Measurements from ENCODE around the gene DDR2.

DNA sequence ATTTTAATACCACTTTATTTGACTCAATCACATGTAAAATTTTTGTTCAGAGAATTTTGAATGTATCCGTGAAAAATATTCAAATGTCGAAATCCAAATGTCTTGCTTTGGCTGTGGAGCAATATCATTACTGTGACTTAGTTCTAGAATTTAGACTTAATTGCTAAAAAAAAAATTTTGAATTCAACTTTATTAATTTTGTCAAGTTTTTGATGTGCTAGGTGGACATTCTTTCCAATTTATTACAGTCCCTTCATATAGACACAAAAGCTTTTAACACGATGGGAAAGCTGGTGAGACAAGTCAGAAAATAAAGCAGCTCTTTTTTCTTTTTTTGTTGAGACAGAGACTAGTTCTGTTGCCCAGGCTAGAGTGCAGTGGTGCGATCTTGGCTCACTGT lies 62.6 kb downstream of the DDR2 start:
- TF ChIP-seq, protein P1, sequence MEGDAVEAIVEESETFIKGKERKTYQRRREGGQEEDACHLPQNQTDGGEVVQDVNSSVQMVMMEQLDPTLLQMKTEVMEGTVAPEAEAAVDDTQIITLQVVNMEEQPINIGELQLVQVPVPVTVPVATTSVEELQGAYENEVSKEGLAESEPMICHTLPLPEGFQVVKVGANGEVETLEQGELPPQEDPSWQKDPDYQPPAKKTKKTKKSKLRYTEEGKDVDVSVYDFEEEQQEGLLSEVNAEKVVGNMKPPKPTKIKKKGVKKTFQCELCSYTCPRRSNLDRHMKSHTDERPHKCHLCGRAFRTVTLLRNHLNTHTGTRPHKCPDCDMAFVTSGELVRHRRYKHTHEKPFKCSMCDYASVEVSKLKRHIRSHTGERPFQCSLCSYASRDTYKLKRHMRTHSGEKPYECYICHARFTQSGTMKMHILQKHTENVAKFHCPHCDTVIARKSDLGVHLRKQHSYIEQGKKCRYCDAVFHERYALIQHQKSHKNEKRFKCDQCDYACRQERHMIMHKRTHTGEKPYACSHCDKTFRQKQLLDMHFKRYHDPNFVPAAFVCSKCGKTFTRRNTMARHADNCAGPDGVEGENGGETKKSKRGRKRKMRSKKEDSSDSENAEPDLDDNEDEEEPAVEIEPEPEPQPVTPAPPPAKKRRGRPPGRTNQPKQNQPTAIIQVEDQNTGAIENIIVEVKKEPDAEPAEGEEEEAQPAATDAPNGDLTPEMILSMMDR (IDR thresholded peaks at IDR 0.05), result no peak
- TF ChIP-seq POLR2A (IDR thresholded peaks at IDR 0.05) (no peak), POLR2AphosphoS5 (IDR thresholded peaks at IDR 0.05) (no peak)
